HCT116 (cell line): ENCODE measurements around the gene CDH13. TPM values are rescaled to one million over a fixed set of nuclear protein-coding genes. Genes with fewer than 3 reads are reported as not detected.

Source experiments
- ATAC-seq: fragments of 200-7000 bp; cut with Tn5 transposase; 2 replicates; pipeline ENCODE4 v1.9.1; 2020; ENCODE audit warnings: mild to moderate bottlenecking, moderate library complexity
- BruUV-seq: library from RNA; stranded (reverse); fragments of 400-500 nt; replicated peaks from 2 replicates; lab custom pipeline; 2021; lab: Mats Ljungman, UMichigan
- CTCF ChIA-PET: fragments of 300-600 bp; sonication (Branson Sonifier 250); formaldehyde crosslinking; loops from one replicate; lab custom pipeline; 2021; ENCODE audit warnings: antibody characterized with exemption; lab: Charles Lee
- POLR2A ChIA-PET: fragments of 300-600, 350-600 bp; sonication (Branson Sonifier 250); formaldehyde crosslinking; loops from one replicate; lab custom pipeline; 2021; ENCODE audit warnings: antibody characterized with exemption; lab: Charles Lee
- RAD21 ChIA-PET, 2 experiments: fragments of 300-600 bp; sonication (Branson Sonifier 250); formaldehyde crosslinking; loops; one replicate each; lab custom pipeline; 2023; ENCODE audit warnings: low total read pairs in 2 of 2; ENCODE audit not compliant: uncharacterized antibody in 2 of 2, unreplicated experiment in 2 of 2, low non-redundant PET in 1 of 2; lab: Charles Lee
- DNase-seq: peaks from one replicate; pipeline ENCODE4 v3.0.0-alpha.2; 2010; ENCODE audit warnings: low read depth, low spot score
- H2AFZ ChIP-seq: fragments of 200-600 bp; shearing (Covaris generic), sonication (generic); 2 replicates; pipeline ENCODE4 v1.6.1; 2017; ENCODE audit warnings: low read depth, mixed run types, mixed read lengths, antibody characterized with exemption, low read length; ENCODE audit not compliant: poor library complexity, severe bottlenecking
- H3K27ac ChIP-seq: 2 replicates; pipeline ENCODE4 v1.5.1; 2012; ENCODE audit warnings: low read depth, low read length
- H3K27me3 ChIP-seq: fragments of 200-600 bp; sonication (generic); 2 replicates; pipeline ENCODE4 v1.6.1; 2016; ENCODE audit warnings: mixed run types, low read length, mixed read lengths; ENCODE audit not compliant: insufficient read depth
- H3K36me3 ChIP-seq, 2 experiments: fragments of 200-500 bp in 1 of 2; fragments of 200-600 bp in 1 of 2; sonication (Bioruptor generic) in 1 of 2; sonication (generic) in 1 of 2; 2 replicates each; pipeline versions ENCODE4 v1.5.1 to v1.6.1; 2014 to 2016; ENCODE audit warnings: low read length in 2 of 2, inconsistent platforms in 1 of 2, mixed read lengths in 1 of 2, mixed run types in 1 of 2; ENCODE audit not compliant: insufficient read depth in 2 of 2, control insufficient read depth in 1 of 2
- H3K4me1 ChIP-seq, 2 experiments: fragments of 200-600 bp in 1 of 2; sonication (generic) in 1 of 2; 2 replicates each; pipeline versions ENCODE4 v1.5.1 to v1.6.1; 2012 to 2017; ENCODE audit warnings: low read length in 2 of 2, inconsistent platforms in 1 of 2, mild to moderate bottlenecking in 1 of 2, mixed read lengths in 1 of 2, mixed run types in 1 of 2, moderate library complexity in 1 of 2; ENCODE audit not compliant: insufficient read depth in 2 of 2, control insufficient read depth in 1 of 2
- H3K4me2 ChIP-seq: fragments of 200-600 bp; sonication (generic); 2 replicates; pipeline ENCODE4 v1.6.1; 2017; ENCODE audit warnings: mixed run types, low read length, mixed read lengths
- H3K4me3 ChIP-seq, 2 experiments: fragments of 200-600 bp in 1 of 2; sonication (generic) in 1 of 2; replicated peaks in 1 of 2; 2 replicates each; pipeline ENCODE4 v1.5.1; 2011 to 2016; ENCODE audit warnings: low read length in 2 of 2, control low read depth in 1 of 2, low read depth in 1 of 2, mild to moderate bottlenecking in 1 of 2, mixed read lengths in 1 of 2, mixed run types in 1 of 2
- H3K79me2 ChIP-seq: fragments of 200-600 bp; sonication (generic); 2 replicates; pipeline ENCODE4 v1.6.1; 2017; ENCODE audit warnings: mild to moderate bottlenecking, mixed run types, low read length, moderate library complexity, mixed read lengths; ENCODE audit not compliant: insufficient read depth
- H3K9ac ChIP-seq: fragments of 200-600 bp; sonication (generic); 2 replicates; pipeline ENCODE4 v1.6.1; 2016; ENCODE audit warnings: low read length, mixed read lengths
- H3K9me2 ChIP-seq: fragments of 200-600 bp; sonication (generic), shearing (Covaris generic); 2 replicates; pipeline ENCODE4 v1.6.1; 2017; ENCODE audit warnings: mixed run types, mild to moderate bottlenecking, moderate library complexity; ENCODE audit not compliant: insufficient read depth
- H3K9me3 ChIP-seq, 2 experiments: fragments of 200-500 bp in 1 of 2; fragments of 200-600 bp in 1 of 2; sonication (Bioruptor generic) in 1 of 2; sonication (generic) in 1 of 2; 2 replicates each; pipeline ENCODE4 v1.6.1; 2014 to 2017; ENCODE audit warnings: low read length in 2 of 2, mixed read lengths in 2 of 2, inconsistent platforms in 1 of 2, low read depth in 1 of 2, mild to moderate bottlenecking in 1 of 2, mixed run types in 1 of 2, moderate library complexity in 1 of 2; ENCODE audit not compliant: control insufficient read depth in 1 of 2, insufficient read depth in 1 of 2
- H4K20me1 ChIP-seq: fragments of 200-600 bp; sonication (generic), shearing (Covaris generic); 2 replicates; pipeline ENCODE4 v1.6.1; 2017; ENCODE audit warnings: mixed run types, mild to moderate bottlenecking, moderate library complexity; ENCODE audit not compliant: insufficient read depth
- ATF3 ChIP-seq: IDR thresholded peaks from 2 replicates; pipeline ENCODE4 v1.6.1; 2012
- CBX3 ChIP-seq: IDR thresholded peaks from 2 replicates; pipeline ENCODE4 v1.6.1; 2012; ENCODE audit warnings: low read depth
- CEBPB ChIP-seq: IDR thresholded peaks from 2 replicates; pipeline ENCODE4 v1.6.1; 2012; ENCODE audit warnings: low read depth
- CTCF ChIP-seq, 3 experiments: fragments of 200-600 bp in 1 of 3; sonication (generic) in 1 of 3; IDR thresholded peaks in 2 of 3; conservative IDR thresholded peaks in 1 of 3; 2 replicates each; pipeline ENCODE4 v1.5.1; 2012 to 2017; ENCODE audit warnings: low read depth in 2 of 3, low read length in 2 of 3, antibody characterized with exemption in 1 of 3, borderline replicate concordance in 1 of 3, control low read depth in 1 of 3, mild to moderate bottlenecking in 1 of 3, mixed read lengths in 1 of 3, mixed run types in 1 of 3, moderate library complexity in 1 of 3; ENCODE audit not compliant: insufficient read depth in 1 of 3
- EGR1 ChIP-seq: IDR thresholded peaks from 2 replicates; pipeline ENCODE4 v1.6.1; 2012; ENCODE audit warnings: low read depth
- ELF1 ChIP-seq: IDR thresholded peaks from 2 replicates; pipeline ENCODE4 v1.6.1; 2012; ENCODE audit warnings: low read depth, borderline replicate concordance
- EZH2phosphoT487 ChIP-seq: fragments of 200-600 bp; IDR thresholded peaks from 2 replicates; pipeline ENCODE4 v1.6.1; 2018; ENCODE audit warnings: antibody characterized with exemption, borderline replicate concordance
- FOSL1 ChIP-seq: IDR thresholded peaks from 2 replicates; pipeline ENCODE4 v1.6.1; 2012; ENCODE audit warnings: low read depth
- JUND ChIP-seq: IDR thresholded peaks from 2 replicates; pipeline ENCODE4 v1.6.1; 2012
- MAX ChIP-seq: IDR thresholded peaks from 2 replicates; pipeline ENCODE4 v1.6.1; 2012
- POLR2A ChIP-seq: IDR thresholded peaks from 2 replicates; pipeline ENCODE4 v1.7.0; 2011; ENCODE audit warnings: borderline replicate concordance; ENCODE audit not compliant: insufficient read depth, insufficient read length; ENCODE audit errors: extremely low read depth
- POLR2AphosphoS5 ChIP-seq: IDR thresholded peaks from 2 replicates; pipeline ENCODE4 v1.6.1; 2011; ENCODE audit warnings: mild to moderate bottlenecking, low read depth, low read length, moderate library complexity
- RAD21 ChIP-seq: IDR thresholded peaks from 2 replicates; pipeline ENCODE4 v1.6.1; 2012; ENCODE audit warnings: low read depth, mild to moderate bottlenecking
- REST ChIP-seq: IDR thresholded peaks from 2 replicates; pipeline ENCODE4 v1.6.1; 2012; ENCODE audit warnings: low read depth
- SIN3A ChIP-seq: IDR thresholded peaks from 2 replicates; pipeline ENCODE4 v1.6.1; 2012; ENCODE audit warnings: low read depth
- SRF ChIP-seq: IDR thresholded peaks from 2 replicates; pipeline ENCODE4 v1.6.1; 2012; ENCODE audit warnings: low read depth
- TCF7L2 ChIP-seq: IDR thresholded peaks from 2 replicates; pipeline ENCODE4 v1.7.0; 2011; ENCODE audit warnings: borderline replicate concordance, inconsistent platforms; ENCODE audit not compliant: insufficient read depth, insufficient read length; ENCODE audit errors: extremely low read depth
- YY1 ChIP-seq: IDR thresholded peaks from 2 replicates; pipeline ENCODE4 v1.6.1; 2011; ENCODE audit warnings: low read length, low read depth, moderate library complexity, mild to moderate bottlenecking; ENCODE audit not compliant: insufficient replicate concordance; ENCODE audit errors: extremely low read depth
- ZFX ChIP-seq: fragments of 450-650 bp; IDR thresholded peaks from 2 replicates; pipeline ENCODE4 v1.6.1; 2017
- ZNF274 ChIP-seq: fragments of 200-500 bp; sonication (Bioruptor generic); IDR thresholded peaks from 2 replicates; pipeline ENCODE4 v1.6.1; 2014; ENCODE audit warnings: mild to moderate bottlenecking, low read depth, low read length, inconsistent platforms
- intact Hi-C: fragments of 100-400 bp; cut with micrococcal nuclease; formaldehyde crosslinking; loops from 2 replicates; pipeline ENCODE4 v1.10.0; 2022
- total RNA-seq: library from RNA; stranded (reverse); gene quantifications from one replicate; pipeline ENCODE4 v1.2.1, GENCODE V29; 2021; ENCODE audit not compliant: unreplicated experiment

The CDH13 gene
- total RNA-seq, 1 experiment from 2014 or later, result not detected

- Histone ChIP-seq H3K9ac (no peak overlapping the region), H3K79me2 (no peaks in the 10 kb centered on the region), H3K36me3 (no peaks in the 10 kb centered on the region), H3K9me2 (no peaks in the 10 kb centered on the region), H3K9me3 (no peaks in the 10 kb centered on the region)
- DNase-seq (no peak), ATAC-seq (no peak)
- POLR2A ChIA-PET, result no interaction called here
- RAD21 ChIA-PET, result no interaction called here
- TF ChIP-seq POLR2A, result no peak
- no peak for TF ChIP-seq JUND
- TF ChIP-seq TCF7L2, result no peak
- no peak for TF ChIP-seq EGR1
- TF ChIP-seq ELF1, result no peak
- TF ChIP-seq CEBPB, result no peak
- TF ChIP-seq REST, result no peak
- no peak for TF ChIP-seq YY1
- TF ChIP-seq ZNF274, result no peak
- no peak for TF ChIP-seq CBX3
- no peak for TF ChIP-seq SRF
- TF ChIP-seq SIN3A, result no peak
- TF ChIP-seq POLR2AphosphoS5, result no peak
- no peak for TF ChIP-seq EZH2phosphoT487
- no peak for TF ChIP-seq MAX
- no peak for TF ChIP-seq FOSL1
- no peak for TF ChIP-seq ZFX
- TF ChIP-seq ATF3, result no peak
- TF ChIP-seq RAD21, result no peak
- TF ChIP-seq CTCF (IDR thresholded peaks at IDR 0.05 in 2 of 3, conservative IDR thresholded peaks at IDR 0.05 in 1 of 3; ENCODE audit: borderline replicate concordance in 1 of 3, insufficient read depth in 1 of 3, low read depth in 2 of 3, low read length in 2 of 3), result no peak
- TF ChIP-seq, all 23 proteins: peak for 0
- H4K20me1 ChIP-seq, result no peaks in the 10 kb centered on the region
- no TSS peak for BruUV-seq
- H3K4me1 ChIP-seq, result no peaks in the 10 kb centered on the region
- CTCF ChIA-PET, result no interaction called here
- intact Hi-C loops, result no loop called here
- no peak overlapping the region for H3K4me2 ChIP-seq
- H2AFZ ChIP-seq, result no peak overlapping the region
- H3K27me3 ChIP-seq, result peaks cover 56% of the 10 kb centered on the region
- no peak overlapping the region for H3K4me3 ChIP-seq
- no peak overlapping the region for H3K27ac ChIP-seq
These were observed 1048.3 kb downstream of the CDH13 start for GRCh38 chr16:83674931-83675535.
